SU-DHL-6 (cell line): Measurements from ENCODE around the gene PGLYRP2.

Experiments
- H2AFZ ChIP-seq: fragments of 200-600 bp; sonication (generic); 2 replicates; pipeline ENCODE4 v1.6.1; 2014; ENCODE audit warnings: low read depth, mild to moderate bottlenecking, moderate library complexity, mixed read lengths, antibody characterized with exemption, low read length; ENCODE audit not compliant: severe bottlenecking
- H3F3A ChIP-seq: fragments of 200-600 bp; shearing (Covaris generic); 2 replicates; pipeline ENCODE4 v1.6.0; 2016; ENCODE audit warnings: antibody characterized with exemption, mild to moderate bottlenecking; ENCODE audit not compliant: insufficient read depth
- H3K27ac ChIP-seq: fragments of 200-600 bp; sonication (generic); 2 replicates; pipeline ENCODE4 v1.5.1; 2016; ENCODE audit warnings: low read depth, mild to moderate bottlenecking, low read length, moderate library complexity, mixed read lengths
- H3K27me3 ChIP-seq: fragments of 200-600 bp; sonication (generic), shearing (Covaris generic); 2 replicates; pipeline ENCODE4 v1.6.0; 2014; ENCODE audit warnings: mild to moderate bottlenecking, low read length
- H3K36me3 ChIP-seq: fragments of 200-600 bp; sonication (generic); 2 replicates; pipeline ENCODE4 v1.6.1; 2014; ENCODE audit warnings: mild to moderate bottlenecking, low read length, mixed read lengths
- H3K4me2 ChIP-seq: fragments of 300-600, 200-600 bp; shearing (Covaris generic), sonication (generic); 2 replicates; pipeline ENCODE4 v1.6.0; 2014; ENCODE audit warnings: low read length, low read depth, mild to moderate bottlenecking; ENCODE audit not compliant: poor library complexity, severe bottlenecking
- H3K4me3 ChIP-seq: fragments of 200-600 bp; sonication (generic); 2 replicates; pipeline ENCODE4 v1.5.1; 2014; ENCODE audit warnings: antibody characterized with exemption, low read length, mild to moderate bottlenecking, mixed read lengths; ENCODE audit not compliant: insufficient read depth, poor library complexity, severe bottlenecking
- H3K79me2 ChIP-seq: fragments of 200-600 bp; sonication (generic); 2 replicates; pipeline ENCODE4 v1.6.1; 2014; ENCODE audit warnings: mild to moderate bottlenecking, low read length, moderate library complexity; ENCODE audit not compliant: insufficient read depth
- H3K9ac ChIP-seq: fragments of 200-600 bp; sonication (generic); 2 replicates; pipeline ENCODE4 v1.7.0; 2014; ENCODE audit warnings: mild to moderate bottlenecking, low read length
- H3K9me2 ChIP-seq: fragments of 200-600 bp; sonication (generic); replicated peaks from 2 replicates; pipeline ENCODE4 v1.6.1; 2014; ENCODE audit warnings: low read length; ENCODE audit not compliant: insufficient read depth
- H3K9me3 ChIP-seq: fragments of 200-600 bp; sonication (generic); 2 replicates; pipeline ENCODE4 v1.6.1; 2014; ENCODE audit warnings: low read length, mixed read lengths; ENCODE audit not compliant: insufficient read depth
- H4K20me1 ChIP-seq: fragments of 200-600 bp; sonication (generic); 2 replicates; pipeline ENCODE4 v1.6.1; 2014; ENCODE audit warnings: low read depth, mild to moderate bottlenecking, antibody characterized with exemption, low read length, moderate library complexity, mixed read lengths
- EZH2phosphoT487 ChIP-seq: fragments of 200-600 bp; sonication (generic), shearing (Covaris generic); conservative IDR thresholded peaks from 2 replicates; pipeline ENCODE4 v1.6.1; 2018; ENCODE audit warnings: mild to moderate bottlenecking, antibody characterized with exemption, low read length, moderate library complexity, mixed read lengths
- TF ChIP-seq, protein P1 (sequence below): fragments of 200-600 bp; sonication (generic); IDR thresholded peaks from one replicate; pipeline ENCODE4 v1.5.1; 2017; ENCODE audit warnings: antibody characterized with exemption, mild to moderate bottlenecking, low read length, moderate library complexity; ENCODE audit not compliant: insufficient read depth, poor library complexity, severe bottlenecking

Gene PGLYRP2

DNA sequence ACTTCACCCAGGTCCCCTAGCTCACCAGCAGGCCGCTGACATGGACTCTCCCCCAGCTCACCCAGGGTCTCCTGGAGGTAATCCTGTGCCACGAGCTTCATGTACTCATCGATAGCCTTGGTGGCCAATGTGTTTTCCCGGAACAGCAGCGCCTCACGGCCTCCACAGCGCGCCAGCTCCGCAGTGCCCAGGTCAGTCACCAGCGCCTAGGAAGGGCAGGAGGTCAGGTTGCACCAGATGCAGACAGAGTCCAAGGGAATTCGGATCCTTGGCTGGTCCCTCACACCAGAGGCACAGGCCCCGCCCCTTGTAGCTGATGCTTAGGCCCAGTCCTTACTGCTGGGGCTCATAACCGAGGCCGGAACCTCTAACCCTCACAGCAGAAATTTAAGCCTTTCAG, 22.9 kb downstream of the PGLYRP2 start:
- no peak overlapping the region for H3K4me3 ChIP-seq

DNA sequence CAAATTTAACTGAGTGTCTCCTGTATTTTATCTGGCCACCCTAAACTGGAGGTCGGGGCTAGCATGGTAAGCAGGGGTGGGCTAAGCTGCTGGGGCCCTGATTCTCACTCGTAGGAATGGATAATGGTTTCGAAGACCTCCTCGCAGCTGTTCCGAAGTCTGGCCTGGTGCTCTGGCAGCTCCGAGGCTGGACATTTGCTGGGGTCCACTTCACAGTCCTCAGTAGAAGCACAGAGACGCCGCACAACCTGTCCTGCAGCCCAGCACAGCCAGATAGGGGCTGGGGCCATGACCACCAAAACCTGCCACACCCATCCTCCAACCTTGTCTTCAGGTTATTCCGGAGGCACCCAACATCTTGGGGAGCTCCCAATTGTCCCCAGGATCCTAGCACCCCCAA, 23.3 kb downstream of the PGLYRP2 start:
- no peaks in the 10 kb centered on the region for H4K20me1 ChIP-seq
- no peaks in the 10 kb centered on the region for H3K36me3 ChIP-seq
- no peak overlapping the region for H3K27ac ChIP-seq
- H3K79me2 ChIP-seq: no peaks in the 10 kb centered on the region
- no peak overlapping the region for H3K9ac ChIP-seq
- H3K4me3 ChIP-seq: no peak overlapping the region
- H3K27me3 ChIP-seq: no peaks in the 10 kb centered on the region
- H3F3A ChIP-seq: peaks cover 6% of the 10 kb centered on the region; the same call in 1 of the 2 replicates
- H3K9me3 ChIP-seq: no peaks in the 10 kb centered on the region
- no peak overlapping the region for H3K4me2 ChIP-seq
- TF ChIP-seq, protein P1, sequence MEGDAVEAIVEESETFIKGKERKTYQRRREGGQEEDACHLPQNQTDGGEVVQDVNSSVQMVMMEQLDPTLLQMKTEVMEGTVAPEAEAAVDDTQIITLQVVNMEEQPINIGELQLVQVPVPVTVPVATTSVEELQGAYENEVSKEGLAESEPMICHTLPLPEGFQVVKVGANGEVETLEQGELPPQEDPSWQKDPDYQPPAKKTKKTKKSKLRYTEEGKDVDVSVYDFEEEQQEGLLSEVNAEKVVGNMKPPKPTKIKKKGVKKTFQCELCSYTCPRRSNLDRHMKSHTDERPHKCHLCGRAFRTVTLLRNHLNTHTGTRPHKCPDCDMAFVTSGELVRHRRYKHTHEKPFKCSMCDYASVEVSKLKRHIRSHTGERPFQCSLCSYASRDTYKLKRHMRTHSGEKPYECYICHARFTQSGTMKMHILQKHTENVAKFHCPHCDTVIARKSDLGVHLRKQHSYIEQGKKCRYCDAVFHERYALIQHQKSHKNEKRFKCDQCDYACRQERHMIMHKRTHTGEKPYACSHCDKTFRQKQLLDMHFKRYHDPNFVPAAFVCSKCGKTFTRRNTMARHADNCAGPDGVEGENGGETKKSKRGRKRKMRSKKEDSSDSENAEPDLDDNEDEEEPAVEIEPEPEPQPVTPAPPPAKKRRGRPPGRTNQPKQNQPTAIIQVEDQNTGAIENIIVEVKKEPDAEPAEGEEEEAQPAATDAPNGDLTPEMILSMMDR: no peak
- no peak for TF ChIP-seq EZH2phosphoT487
- no peak overlapping the region for H2AFZ ChIP-seq
- H3K9me2 ChIP-seq: no peaks in the 10 kb centered on the region

More for the DNA sequence above, 22.9 kb downstream of the PGLYRP2 start:
- H2AFZ ChIP-seq: no peak overlapping the region
- H3K27me3 ChIP-seq: no peaks in the 10 kb centered on the region
- H4K20me1 ChIP-seq: no peaks in the 10 kb centered on the region
- no peak overlapping the region for H3K9ac ChIP-seq
- no peak overlapping the region for H3K27ac ChIP-seq
- TF ChIP-seq, protein P1: no peak
- no peak for TF ChIP-seq EZH2phosphoT487
- no peaks in the 10 kb centered on the region for H3K79me2 ChIP-seq
- no peaks in the 10 kb centered on the region for H3K9me2 ChIP-seq
- H3K9me3 ChIP-seq: no peaks in the 10 kb centered on the region
- H3K36me3 ChIP-seq: no peaks in the 10 kb centered on the region
- peaks cover 2% of the 10 kb centered on the region; the same call in 1 of the 2 replicates for H3F3A ChIP-seq
- no peak overlapping the region for H3K4me2 ChIP-seq

DNA sequence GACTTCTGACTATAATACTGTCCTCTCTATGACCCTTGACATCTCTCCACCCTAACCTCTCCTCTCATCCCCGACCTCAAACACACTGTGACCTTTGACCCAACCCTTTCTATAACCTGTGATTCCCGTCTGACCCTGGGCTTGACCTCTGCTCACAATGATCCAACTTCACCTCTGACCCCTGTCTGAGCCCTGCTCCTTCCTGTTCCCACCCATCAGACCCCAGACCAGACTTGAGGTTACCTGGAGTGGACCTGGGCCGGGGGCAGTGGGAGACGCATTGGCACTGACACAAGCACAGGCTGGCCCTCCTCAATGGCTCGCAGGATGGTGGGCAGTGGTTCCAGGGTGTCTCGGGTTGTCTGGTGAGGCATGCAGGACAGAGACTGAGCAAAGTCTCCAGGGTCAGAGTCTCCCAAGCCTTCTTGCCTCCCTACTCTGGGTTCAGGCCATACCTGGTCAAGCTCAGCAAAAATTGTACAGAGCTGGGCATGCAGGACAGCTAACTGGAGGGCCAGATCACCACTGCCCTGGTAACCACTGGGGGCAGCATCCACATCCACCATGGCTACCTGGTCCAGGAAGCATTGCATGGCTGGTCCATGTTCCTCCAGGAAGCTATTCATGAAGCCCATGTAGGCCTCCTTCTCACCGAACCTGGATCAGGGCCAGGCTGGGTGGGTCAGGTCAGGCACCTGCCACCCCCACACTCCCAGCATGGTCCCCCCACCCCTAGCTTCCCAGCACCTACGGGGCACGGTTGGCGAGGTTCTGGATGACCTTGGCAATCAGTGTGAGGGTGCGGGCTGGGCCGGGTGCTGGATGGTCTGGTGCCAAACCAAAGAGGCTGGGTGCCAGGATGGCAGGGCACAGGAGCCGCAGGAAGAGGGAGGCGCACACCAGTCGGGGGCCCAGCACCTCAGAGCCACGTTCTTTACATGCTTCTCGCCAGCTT, 25.1 kb downstream of the PGLYRP2 start:
- no peaks in the 10 kb centered on the region for H3K36me3 ChIP-seq
- H3K27me3 ChIP-seq: no peaks in the 10 kb centered on the region
- no peak overlapping the region for H3K27ac ChIP-seq
- H2AFZ ChIP-seq: no peak overlapping the region
- H3K9me2 ChIP-seq: no peaks in the 10 kb centered on the region
- H3K9ac ChIP-seq: no peak overlapping the region
- no peak for TF ChIP-seq EZH2phosphoT487
- TF ChIP-seq, protein P1: no peak
- no peaks in the 10 kb centered on the region for H4K20me1 ChIP-seq
- no peak overlapping the region for H3K4me2 ChIP-seq
- H3K9me3 ChIP-seq: no peaks in the 10 kb centered on the region
- H3K4me3 ChIP-seq: no peak overlapping the region
- no peaks in the 10 kb centered on the region for H3K79me2 ChIP-seq
- peaks cover 8% of the 10 kb centered on the region; the same call in 1 of the 2 replicates for H3F3A ChIP-seq
